Hypothalamus (tissue), 51 donors: ENCODE results near the gene BLOC1S3.

ENCODE experiments used
- DNase-seq, 51 donors: peaks; one replicate each; lab custom pipeline; 2025; lab: John Stamatoyannopoulos, UW

BLOC1S3 gene

GRCh38 chr19:45179072-45179891, 698 bp downstream of the BLOC1S3 start:
- DNase-seq = peak in 10 of 51 donors; percentile 10 to 44 (median 24)

GRCh38 chr19:45179892-45180370, 1.3 kb downstream of the BLOC1S3 start:
- DNase-seq = no peak

- DNase-seq = no peak
Measured at GRCh38 chr19:45180936-45181335, 2.4 kb downstream of the BLOC1S3 start.

GRCh38 chr19:45182758-45183157, 4.2 kb downstream of the BLOC1S3 start:
- DNase-seq = no peak

- no peak for DNase-seq
Measured at GRCh38 chr19:45184115-45184514, 5.5 kb downstream of the BLOC1S3 start.

GRCh38 chr19:45186509-45187334, 8.1 kb downstream of the BLOC1S3 start:
- no peak for DNase-seq

- no peak for DNase-seq
Measured at GRCh38 chr19:45187421-45188100, 9.0 kb downstream of the BLOC1S3 start.

GRCh38 chr19:45189971-45190370, 11.4 kb downstream of the BLOC1S3 start:
- DNase-seq = no peak

GRCh38 chr19:45191375-45191774, 12.8 kb downstream of the BLOC1S3 start:
- DNase-seq = no peak

GRCh38 chr19:45195764-45196163, 17.2 kb downstream of the BLOC1S3 start:
- no peak for DNase-seq

GRCh38 chr19:45200568-45200967, 22.0 kb downstream of the BLOC1S3 start:
- DNase-seq = peak in 22 of 51 donors; percentile 0 to 71 (median 19)

- DNase-seq = no peak
Measured at GRCh38 chr19:45202637-45203036, 24.1 kb downstream of the BLOC1S3 start.

GRCh38 chr19:45205810-45206209, 27.2 kb downstream of the BLOC1S3 start:
- no peak for DNase-seq

GRCh38 chr19:45206328-45206727, 27.7 kb downstream of the BLOC1S3 start:
- DNase-seq = no peak

GRCh38 chr19:45211751-45212381, 33.3 kb downstream of the BLOC1S3 start:
- DNase-seq = no peak

GRCh38 chr19:45213031-45213430, 34.4 kb downstream of the BLOC1S3 start:
- no peak for DNase-seq

GRCh38 chr19:45215391-45216191, 37.0 kb downstream of the BLOC1S3 start:
- DNase-seq = no peak

- DNase-seq = no peak
Measured at GRCh38 chr19:45216667-45217066, 38.1 kb downstream of the BLOC1S3 start.

- no peak for DNase-seq
Measured at GRCh38 chr19:45217193-45217956, 38.8 kb downstream of the BLOC1S3 start.
